ENCODE results near the gene SNAPC4.
A peak's percentile ranks its signal among the peaks of the same experiment; 100 is the strongest.
"Not testable (repeated sequence)": the region's sequence is repeated elsewhere in the genome, so short reads cannot be mapped to it uniquely, and the experiment has no call there.

Gene SNAPC4

DNA sequence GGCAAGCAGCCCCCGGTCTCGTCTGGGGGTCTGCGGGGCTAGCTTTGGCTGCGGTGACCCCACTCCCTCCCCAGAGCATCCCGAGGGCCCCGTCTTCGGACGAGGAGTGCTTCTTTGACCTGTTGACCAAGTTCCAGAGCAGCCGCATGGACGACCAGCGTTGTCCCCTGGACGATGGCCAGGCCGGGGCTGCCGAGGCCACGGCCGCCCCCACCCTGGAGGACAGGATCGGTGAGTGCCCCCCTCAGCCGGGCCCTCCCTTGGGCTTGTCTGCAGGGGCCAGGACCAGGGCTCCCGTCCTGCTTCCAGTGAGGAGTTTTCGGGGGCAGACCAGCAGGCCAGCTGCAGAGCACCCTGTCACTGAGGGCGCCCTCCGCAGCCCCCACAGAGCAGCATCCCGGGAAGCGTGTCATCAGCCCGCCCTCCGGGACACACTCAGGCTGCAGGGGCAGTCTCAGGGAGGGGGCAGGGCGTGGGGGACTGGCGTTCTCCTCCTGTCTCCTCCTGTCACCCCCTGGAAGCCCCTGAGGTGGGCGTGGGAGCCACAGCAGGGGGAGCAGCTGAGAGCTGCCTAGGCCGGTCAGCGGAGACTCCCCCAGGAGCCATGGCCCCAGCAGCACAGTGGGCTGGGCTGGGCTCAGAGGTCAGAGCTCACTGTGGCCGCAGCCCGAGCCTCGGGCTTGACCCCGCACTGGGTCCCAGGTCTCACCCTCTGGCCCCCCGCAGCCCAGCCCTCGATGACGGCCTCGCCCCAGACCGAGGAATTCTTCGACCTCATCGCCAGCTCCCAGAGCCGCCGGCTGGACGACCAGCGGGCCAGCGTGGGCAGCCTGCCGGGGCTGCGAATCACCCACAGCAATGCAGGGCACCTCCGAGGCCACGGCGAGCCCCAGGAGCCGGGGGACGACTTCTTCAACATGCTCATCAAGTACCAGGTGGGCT, 44.1 kb downstream of the SNAPC4 start:
- DNase-seq (ENCODE audit: low read depth in 2 of 2): no peak

DNA sequence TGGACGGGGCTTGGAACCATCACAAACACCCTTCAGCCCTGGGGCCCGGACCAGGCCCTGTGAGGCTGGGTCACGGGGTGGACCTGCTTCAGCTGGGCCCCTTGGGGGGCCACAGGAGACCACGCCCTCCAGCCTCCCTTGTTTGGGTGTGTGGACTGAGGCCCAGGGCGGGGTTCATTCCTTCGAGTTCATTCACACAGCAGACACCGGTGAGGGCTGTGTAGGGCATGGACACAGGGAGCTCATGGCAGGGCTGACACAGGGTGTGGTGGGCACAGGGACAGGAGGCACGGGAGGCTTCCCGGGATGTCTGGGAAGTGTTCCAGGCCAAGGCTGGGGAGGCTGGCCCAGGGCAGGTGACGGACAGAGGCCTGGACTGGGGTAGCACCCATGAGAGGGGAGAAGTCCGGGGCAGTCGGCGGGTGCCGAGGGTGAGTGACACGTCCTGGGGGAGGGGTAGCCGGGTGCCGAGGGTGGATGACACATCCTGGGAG, 45.3 kb downstream of the SNAPC4 start:
- DNase-seq (ENCODE audit: low read depth in 2 of 2): no peak

- DNase-seq (ENCODE audit: low read depth in 2 of 2): no peak
These were observed 46.0 kb downstream of the SNAPC4 start for GRCh38 chr9:136353757-136354488.

DNA sequence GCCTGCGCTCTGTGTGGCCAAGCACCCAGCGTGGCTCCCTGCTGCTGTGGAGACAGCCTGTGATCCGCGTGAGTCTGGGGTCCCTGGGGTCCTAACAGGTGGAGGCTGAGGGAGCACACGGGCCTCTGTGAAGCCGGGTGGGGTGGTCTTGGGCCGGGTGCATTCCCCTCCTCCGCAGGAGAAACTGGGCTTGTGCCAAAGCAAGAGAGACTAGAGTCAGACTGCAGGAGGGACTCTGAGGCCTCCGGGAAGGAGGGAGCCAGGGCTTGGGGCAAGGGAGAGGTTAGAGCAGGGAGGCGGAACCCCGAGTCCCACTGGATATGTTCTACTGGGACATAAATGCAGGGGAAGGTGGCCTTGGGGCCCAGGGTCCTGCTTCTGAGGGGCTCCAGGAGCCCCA, 46.9 kb downstream of the SNAPC4 start:
- no peak for DNase-seq (ENCODE audit: low read depth in 2 of 2)

- peak in 1 of 2 donors; percentile 16 for DNase-seq (ENCODE audit: low read depth in 2 of 2)
These were observed 47.3 kb downstream of the SNAPC4 start for GRCh38 chr9:136352682-136353081.

GRCh38 chr9:136351868-136352267, 48.1 kb downstream of the SNAPC4 start:
- not testable (repeated sequence) for DNase-seq (ENCODE audit: low read depth in 2 of 2)

DNA sequence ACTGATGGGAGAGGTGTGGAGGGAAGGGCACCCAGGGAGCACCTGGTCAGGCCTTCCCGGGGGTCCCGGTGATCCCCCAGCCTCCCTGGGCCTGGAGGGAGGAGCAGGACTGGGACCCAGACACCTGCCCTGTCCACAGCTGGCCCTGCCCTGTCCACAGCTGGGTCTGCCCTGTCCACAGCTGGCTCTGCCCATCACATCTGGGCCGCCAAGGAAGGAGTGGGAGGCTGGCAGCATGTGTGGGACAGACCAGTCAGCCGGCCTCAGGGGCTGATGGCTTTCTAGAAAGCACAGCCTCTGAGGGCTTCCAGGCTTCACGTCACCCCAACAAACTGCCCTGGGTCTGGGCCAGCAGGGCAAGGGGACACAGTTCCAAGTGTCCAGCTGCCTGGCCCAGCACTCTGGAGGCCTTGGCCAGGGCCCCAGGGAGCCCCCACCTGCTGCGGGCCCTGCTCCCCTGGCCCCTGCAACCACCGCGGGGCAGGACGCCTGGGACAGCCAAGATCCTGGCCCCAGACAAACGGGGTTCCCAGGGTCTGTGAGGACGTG, 48.6 kb downstream of the SNAPC4 start:
- no peak for DNase-seq (ENCODE audit: low read depth in 2 of 2)

Data from stimulated activated CD8-positive, alpha-beta memory T cell treated with anti-CD3 and anti-CD28 coated beads, Interleukin-7, amount 100 ng/mL, for 4 hours (primary cell).